Stimulated activated naive CD4-positive, alpha-beta T cell treated with Interleukin-2 at 50 U/mL for 16 hours (primary cell): ENCODE measurements around the gene GLDN.
"Not testable (repeated sequence)": the region's sequence is repeated elsewhere in the genome, so short reads cannot be mapped to it uniquely, and the experiment has no call there.

Source experiments
- DNase-seq: peaks from one replicate; lab custom pipeline; 2025; lab: John Stamatoyannopoulos, UW

Gene GLDN

GRCh38 chr15:51388726-51389125 lies 47.3 kb downstream of the GLDN start:
- no peak for DNase-seq

GRCh38 chr15:51390241-51390965 lies 48.9 kb downstream of the GLDN start:
- no peak for DNase-seq

- no peak for DNase-seq
These were observed 49.5 kb downstream of the GLDN start for GRCh38 chr15:51390966-51391422.

GRCh38 chr15:51396921-51397320 lies 55.5 kb downstream of the GLDN start:
- no peak for DNase-seq

- no peak for DNase-seq
These were observed 57.2 kb downstream of the GLDN start for GRCh38 chr15:51398626-51399025.

GRCh38 chr15:51401051-51401780 lies 59.8 kb downstream of the GLDN start:
- DNase-seq = no peak

GRCh38 chr15:51401872-51402517 lies 60.5 kb downstream of the GLDN start:
- no peak for DNase-seq

GRCh38 chr15:51403072-51403878 lies 61.8 kb downstream of the GLDN start:
- no peak for DNase-seq

- no peak for DNase-seq
These were observed 62.7 kb downstream of the GLDN start for GRCh38 chr15:51403946-51404695.

GRCh38 chr15:51405693-51406523 lies 64.5 kb downstream of the GLDN start:
- no peak for DNase-seq

- no peak for DNase-seq
These were observed 72.9 kb downstream of the GLDN start for GRCh38 chr15:51414256-51414860.

- no peak for DNase-seq
These were observed 74.7 kb downstream of the GLDN start for GRCh38 chr15:51416129-51416528.

- not testable (repeated sequence) for DNase-seq
These were observed 81.6 kb downstream of the GLDN start for GRCh38 chr15:51423040-51423439.

GRCh38 chr15:51424780-51425179 lies 83.3 kb downstream of the GLDN start:
- no peak for DNase-seq

- no peak for DNase-seq
These were observed 84.1 kb downstream of the GLDN start for GRCh38 chr15:51425517-51426040.

GRCh38 chr15:51438526-51438925 lies 97.1 kb downstream of the GLDN start:
- no peak for DNase-seq

GRCh38 chr15:51443282-51443914 lies 101.9 kb downstream of the GLDN start:
- DNase-seq = no peak

- no peak for DNase-seq
These were observed 102.7 kb downstream of the GLDN start for GRCh38 chr15:51444112-51444511.

GRCh38 chr15:51444807-51445206 lies 103.4 kb downstream of the GLDN start:
- no peak for DNase-seq
